Vagina (tissue), 2 donors: Measurements from ENCODE around the gene FSTL3.

Experiments used
- POLR2AphosphoS5 ChIP-seq, 2 donors: sonication (generic); formaldehyde crosslinking; IDR thresholded peaks; one replicate each; pipeline ENCODE4 v1.9.0; 2017; ENCODE audit warnings: antibody characterized with exemption in 2 of 2, mild to moderate bottlenecking in 2 of 2, low read depth in 1 of 2; ENCODE audit not compliant: insufficient read depth in 1 of 2
- TF ChIP-seq, protein P1 (sequence below), 3 experiments: fragments of 450-650 bp in 2 of 3; fragments of 200-600 bp in 1 of 3; sonication (generic) in 1 of 3; IDR thresholded peaks; one replicate each; pipeline ENCODE4 v1.5.1; 2017 to 2019; ENCODE audit warnings: antibody characterized with exemption in 3 of 3, mild to moderate bottlenecking in 2 of 3, moderate library complexity in 2 of 3

DNA sequence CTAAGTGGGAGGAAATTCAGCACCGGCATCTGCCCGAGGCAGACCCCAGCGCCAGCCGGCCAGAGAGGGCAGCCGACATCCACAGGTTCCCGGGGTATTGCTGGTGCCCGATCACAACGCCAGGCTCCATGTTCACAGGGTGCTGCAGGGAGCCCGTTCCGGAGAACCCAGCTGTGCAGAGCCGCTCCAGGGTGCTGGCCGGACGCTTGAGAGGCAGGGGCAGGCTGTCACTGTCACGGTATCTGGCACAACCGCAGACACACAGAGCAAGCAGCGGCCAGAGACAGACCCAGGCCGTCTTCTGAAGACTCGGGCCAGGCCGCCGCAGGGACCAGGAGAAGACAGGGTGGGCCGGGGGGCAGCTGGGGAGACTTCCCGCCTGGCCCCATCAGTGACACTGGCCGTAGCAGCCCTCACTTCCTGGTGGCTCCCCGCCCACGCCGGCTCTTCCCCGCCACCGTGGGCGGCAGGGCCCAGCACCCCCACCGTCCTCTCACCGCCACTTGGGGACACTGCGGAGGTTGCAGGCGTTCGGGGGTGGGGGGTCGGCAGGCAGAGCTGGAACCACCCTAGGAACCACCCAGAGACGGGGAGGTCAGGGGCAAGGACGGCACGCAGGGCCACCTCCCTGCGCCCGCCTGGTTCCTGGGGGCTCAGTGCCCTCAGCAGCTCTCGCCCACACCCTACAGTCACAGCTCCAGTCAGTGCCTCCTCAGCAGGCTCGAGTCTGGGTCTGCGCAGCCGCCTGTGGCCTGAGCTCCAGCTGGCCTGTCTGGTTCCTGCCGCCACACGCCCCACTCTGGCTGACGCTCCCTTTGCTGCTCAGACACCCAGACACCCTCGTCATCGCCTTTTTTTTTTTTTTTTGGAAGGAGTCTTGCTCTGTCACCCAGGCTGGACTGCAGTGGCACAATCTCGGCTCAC is 17.0 kb upstream of the FSTL3 start:
- TF ChIP-seq, protein P1, sequence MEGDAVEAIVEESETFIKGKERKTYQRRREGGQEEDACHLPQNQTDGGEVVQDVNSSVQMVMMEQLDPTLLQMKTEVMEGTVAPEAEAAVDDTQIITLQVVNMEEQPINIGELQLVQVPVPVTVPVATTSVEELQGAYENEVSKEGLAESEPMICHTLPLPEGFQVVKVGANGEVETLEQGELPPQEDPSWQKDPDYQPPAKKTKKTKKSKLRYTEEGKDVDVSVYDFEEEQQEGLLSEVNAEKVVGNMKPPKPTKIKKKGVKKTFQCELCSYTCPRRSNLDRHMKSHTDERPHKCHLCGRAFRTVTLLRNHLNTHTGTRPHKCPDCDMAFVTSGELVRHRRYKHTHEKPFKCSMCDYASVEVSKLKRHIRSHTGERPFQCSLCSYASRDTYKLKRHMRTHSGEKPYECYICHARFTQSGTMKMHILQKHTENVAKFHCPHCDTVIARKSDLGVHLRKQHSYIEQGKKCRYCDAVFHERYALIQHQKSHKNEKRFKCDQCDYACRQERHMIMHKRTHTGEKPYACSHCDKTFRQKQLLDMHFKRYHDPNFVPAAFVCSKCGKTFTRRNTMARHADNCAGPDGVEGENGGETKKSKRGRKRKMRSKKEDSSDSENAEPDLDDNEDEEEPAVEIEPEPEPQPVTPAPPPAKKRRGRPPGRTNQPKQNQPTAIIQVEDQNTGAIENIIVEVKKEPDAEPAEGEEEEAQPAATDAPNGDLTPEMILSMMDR (IDR thresholded peaks at IDR 0.05), result no peak
- TF ChIP-seq POLR2AphosphoS5 (IDR thresholded peaks at IDR 0.05; ENCODE audit: insufficient read depth in 1 of 2, low read depth in 1 of 2), result peak in 1 of 2 donors; percentile 45
